ENCODE data around the gene AKT1S1. TPM values are rescaled to one million over a fixed set of nuclear protein-coding genes. Genes with fewer than 3 reads are reported as not detected.
"Not testable (repeated sequence)": the region's sequence is repeated elsewhere in the genome, so short reads cannot be mapped to it uniquely, and the experiment has no call there.

AKT1S1 gene
- 26.1 TPM for polyA plus RNA-seq (ENCODE audit: insufficient read length)
- long read RNA-seq, donor 1, transcript AKT1S1-201 (5 exons, 1,760 nt) = minor isoform, 5 of 34 reads
- long read RNA-seq, donor 1, transcript AKT1S1-207 (5 exons, 3,075 nt) = minor isoform, 7 of 34 reads
- long read RNA-seq, donor 1, transcript AKT1S1-205 (4 exons, 3,640 nt) = major isoform, 12 of 34 reads
- long read RNA-seq, donor 1, partial matches to known transcripts = 7 of 34 reads
- long read RNA-seq, donor 1, other reads (novel, unspliced or antisense) = 0 of 34 reads
- long read RNA-seq, donor 2, transcript AKT1S1-205 (4 exons, 3,640 nt) = major isoform, 10 of 15 reads
- long read RNA-seq, donor 2, partial matches to known transcripts = 0 of 15 reads
- long read RNA-seq, donor 2, other reads (novel, unspliced or antisense) = 0 of 15 reads
- long read RNA-seq, donor 3, transcript AKT1S1-207 (5 exons, 3,075 nt) = major isoform, 5 of 22 reads
- long read RNA-seq, donor 3, partial matches to known transcripts = 13 of 22 reads
- long read RNA-seq, donor 3, other reads (novel, unspliced or antisense) = 0 of 22 reads
- long read RNA-seq, donor 4 = 0 reads
- long read RNA-seq, donor 5, transcript AKT1S1-207 (5 exons, 3,075 nt) = major isoform, 14 of 55 reads
- long read RNA-seq, donor 5, partial matches to known transcripts = 34 of 55 reads
- long read RNA-seq, donor 5, other reads (novel, unspliced or antisense) = 0 of 55 reads
- long read RNA-seq, donor 6, transcript AKT1S1-205 (4 exons, 3,640 nt) = minor isoform, 6 of 32 reads
- long read RNA-seq, donor 6, transcript AKT1S1-207 (5 exons, 3,075 nt) = major isoform, 14 of 32 reads
- long read RNA-seq, donor 6, partial matches to known transcripts = 11 of 32 reads
- long read RNA-seq, donor 6, other reads (novel, unspliced or antisense) = 0 of 32 reads
- long read RNA-seq, donor 7, transcript AKT1S1-205 (4 exons, 3,640 nt) = minor isoform, 9 of 26 reads
- long read RNA-seq, donor 7, transcript AKT1S1-207 (5 exons, 3,075 nt) = major isoform, 13 of 26 reads
- long read RNA-seq, donor 7, partial matches to known transcripts = 0 of 26 reads
- long read RNA-seq, donor 7, other reads (novel, unspliced or antisense) = 0 of 26 reads
- long read RNA-seq, donor 8, partial matches to known transcripts = 10 of 12 reads
- long read RNA-seq, donor 8, other reads (novel, unspliced or antisense) = 0 of 12 reads

GRCh38 chr19:49877020-49877878 is at the start of gene AKT1S1, which contains the start of gene TBC1D17:
Gene AKT1S1 (minus strand): TSS chr19:49877355. CDS start chr19:49873295, 4,060 bp downstream.
Gene TBC1D17 (plus strand): TSS chr19:49877702. CDS start chr19:49877724, 22 bp downstream.
- DNase-seq = peak; percentile 100

GRCh38 chr19:49926515-49926914 is 49.4 kb upstream of the AKT1S1 start:
- no peak for DNase-seq

GRCh38 chr19:49925486-49925885 is 48.3 kb upstream of the AKT1S1 start:
- no peak for DNase-seq

GRCh38 chr19:49924881-49925210 is 47.7 kb upstream of the AKT1S1 start:
- DNase-seq = not testable (repeated sequence)

- no peak for DNase-seq
Observed at GRCh38 chr19:49924004-49924880, 47.1 kb upstream of the AKT1S1 start.

- DNase-seq = no peak
Observed at GRCh38 chr19:49923055-49924003, 46.2 kb upstream of the AKT1S1 start.

GRCh38 chr19:49921871-49922795 is 45.0 kb upstream of the AKT1S1 start:
- DNase-seq = no peak

GRCh38 chr19:49920624-49921363 is 43.6 kb upstream of the AKT1S1 start:
- no peak for DNase-seq

GRCh38 chr19:49918089-49918488 is 40.9 kb upstream of the AKT1S1 start:
- DNase-seq = no peak

GRCh38 chr19:49916839-49917733 is 39.9 kb upstream of the AKT1S1 start:
- no peak for DNase-seq

- no peak for DNase-seq
Observed at GRCh38 chr19:49915271-49915670, 38.1 kb upstream of the AKT1S1 start.

GRCh38 chr19:49913720-49914119 is 36.6 kb upstream of the AKT1S1 start:
- no peak for DNase-seq

GRCh38 chr19:49912965-49913685 is 36.0 kb upstream of the AKT1S1 start:
- no peak for DNase-seq

GRCh38 chr19:49911381-49912145 is 34.4 kb upstream of the AKT1S1 start:
- DNase-seq = no peak

- no peak for DNase-seq
Observed at GRCh38 chr19:49910179-49910578, 33.0 kb upstream of the AKT1S1 start.

Measured in left kidney (tissue), 8 donors.